Loucy (cell line): ENCODE measurements around the gene MUC5B.

Experiments
- H2AFZ ChIP-seq: fragments of 200-600 bp; sonication (generic); 2 replicates; pipeline ENCODE4 v1.6.0; 2016; ENCODE audit warnings: antibody characterized with exemption, mild to moderate bottlenecking, low read length, moderate library complexity
- H3F3A ChIP-seq: fragments of 200-600 bp; 2 replicates; pipeline ENCODE4 v1.6.0; 2016; ENCODE audit warnings: antibody characterized with exemption, low read depth, mild to moderate bottlenecking
- H3K27me3 ChIP-seq: fragments of 200-600 bp; sonication (generic); 2 replicates; pipeline ENCODE4 v1.6.1; 2014; ENCODE audit warnings: low read length, mild to moderate bottlenecking; ENCODE audit not compliant: insufficient read depth, poor library complexity, severe bottlenecking
- H3K36me3 ChIP-seq: fragments of 200-600 bp; sonication (generic); 2 replicates; pipeline ENCODE4 v1.6.1; 2016; ENCODE audit warnings: low read length; ENCODE audit not compliant: insufficient read depth
- H3K4me1 ChIP-seq: fragments of 200-600 bp; sonication (generic); 2 replicates; pipeline ENCODE4 v1.5.1; 2014; ENCODE audit warnings: low read length, mild to moderate bottlenecking; ENCODE audit not compliant: insufficient read depth, poor library complexity, severe bottlenecking
- H3K4me2 ChIP-seq: fragments of 200-600 bp; sonication (generic); 2 replicates; pipeline ENCODE4 v1.6.0; 2014; ENCODE audit warnings: antibody characterized with exemption, low read length, low read depth, mild to moderate bottlenecking; ENCODE audit not compliant: poor library complexity, severe bottlenecking
- H3K4me3 ChIP-seq: fragments of 200-600 bp; sonication (generic); 2 replicates; pipeline ENCODE4 v1.5.1; 2014; ENCODE audit warnings: low read length, mild to moderate bottlenecking, mixed read lengths; ENCODE audit not compliant: poor library complexity, severe bottlenecking
- H3K79me2 ChIP-seq: fragments of 200-600 bp; sonication (generic); 2 replicates; pipeline ENCODE4 v1.6.1; 2014; ENCODE audit warnings: low read length; ENCODE audit not compliant: insufficient read depth
- H3K9ac ChIP-seq: fragments of 200-600 bp; sonication (generic); 2 replicates; pipeline ENCODE4 v1.6.0; 2014; ENCODE audit warnings: mild to moderate bottlenecking, low read depth, low read length, moderate library complexity; ENCODE audit not compliant: poor library complexity, severe bottlenecking
- H3K9me2 ChIP-seq: fragments of 200-600 bp; sonication (generic); replicated peaks from 2 replicates; pipeline ENCODE4 v1.6.1; 2016; ENCODE audit warnings: low read depth, low read length, mixed read lengths
- H3K9me3 ChIP-seq: fragments of 200-600 bp; sonication (generic); 2 replicates; pipeline ENCODE4 v1.6.1; 2014; ENCODE audit warnings: mild to moderate bottlenecking, antibody characterized with exemption, low read length, low read depth; ENCODE audit not compliant: insufficient read depth
- H4K20me1 ChIP-seq: fragments of 200-600 bp; sonication (generic); 2 replicates; pipeline ENCODE4 v1.6.0; 2014; ENCODE audit warnings: antibody characterized with exemption, low read length, mild to moderate bottlenecking; ENCODE audit not compliant: insufficient read depth, poor library complexity, severe bottlenecking
- CTCF ChIP-seq: fragments of 200-600 bp; sonication (generic); conservative IDR thresholded peaks from 2 replicates; pipeline ENCODE4 v1.5.1; 2014; ENCODE audit warnings: mild to moderate bottlenecking, antibody characterized with exemption, low read length
- EZH2phosphoT487 ChIP-seq: fragments of 200-600 bp; IDR thresholded peaks from 2 replicates; pipeline ENCODE4 v1.6.1; 2018; ENCODE audit warnings: antibody characterized with exemption, mild to moderate bottlenecking, moderate library complexity, borderline replicate concordance

MUC5B gene

DNA sequence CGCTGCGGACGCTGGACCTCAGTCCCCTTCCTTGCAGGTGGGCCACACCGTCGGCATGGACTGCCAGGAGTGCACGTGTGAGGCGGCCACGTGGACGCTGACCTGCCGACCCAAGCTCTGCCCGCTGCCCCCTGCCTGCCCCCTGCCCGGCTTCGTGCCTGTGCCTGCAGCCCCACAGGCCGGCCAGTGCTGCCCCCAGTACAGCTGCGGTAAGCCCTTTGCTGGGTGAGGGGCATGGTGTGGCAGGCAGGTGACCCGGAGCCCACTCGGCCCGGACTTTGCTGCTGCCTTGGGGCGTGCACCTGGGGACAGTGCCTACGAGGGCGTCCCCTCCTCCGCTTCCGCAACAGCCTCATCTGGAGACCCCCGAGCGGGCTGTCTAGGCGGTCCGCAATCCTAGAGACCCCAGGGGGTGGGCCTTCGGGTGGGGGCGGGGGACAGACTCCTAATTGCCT is 25.4 kb upstream of the MUC5B start:
- Histone ChIP-seq H3K36me3 (no peaks in the 10 kb centered on the region), H3K9me2 (no peaks in the 10 kb centered on the region), H4K20me1 (no peaks in the 10 kb centered on the region), H3K79me2 (no peaks in the 10 kb centered on the region), H3K27me3 (no peaks in the 10 kb centered on the region), H3F3A (no peaks in the 10 kb centered on the region), H3K4me2 (no peak overlapping the region), H3K9me3 (peaks cover 6% of the 10 kb centered on the region; the same call in 1 of the 2 replicates), H3K4me1 (no peaks in the 10 kb centered on the region), H2AFZ (no peak overlapping the region), H3K9ac (no peak overlapping the region), H3K4me3 (no peak overlapping the region)
- no peak for TF ChIP-seq CTCF
- TF ChIP-seq EZH2phosphoT487 = no peak

DNA sequence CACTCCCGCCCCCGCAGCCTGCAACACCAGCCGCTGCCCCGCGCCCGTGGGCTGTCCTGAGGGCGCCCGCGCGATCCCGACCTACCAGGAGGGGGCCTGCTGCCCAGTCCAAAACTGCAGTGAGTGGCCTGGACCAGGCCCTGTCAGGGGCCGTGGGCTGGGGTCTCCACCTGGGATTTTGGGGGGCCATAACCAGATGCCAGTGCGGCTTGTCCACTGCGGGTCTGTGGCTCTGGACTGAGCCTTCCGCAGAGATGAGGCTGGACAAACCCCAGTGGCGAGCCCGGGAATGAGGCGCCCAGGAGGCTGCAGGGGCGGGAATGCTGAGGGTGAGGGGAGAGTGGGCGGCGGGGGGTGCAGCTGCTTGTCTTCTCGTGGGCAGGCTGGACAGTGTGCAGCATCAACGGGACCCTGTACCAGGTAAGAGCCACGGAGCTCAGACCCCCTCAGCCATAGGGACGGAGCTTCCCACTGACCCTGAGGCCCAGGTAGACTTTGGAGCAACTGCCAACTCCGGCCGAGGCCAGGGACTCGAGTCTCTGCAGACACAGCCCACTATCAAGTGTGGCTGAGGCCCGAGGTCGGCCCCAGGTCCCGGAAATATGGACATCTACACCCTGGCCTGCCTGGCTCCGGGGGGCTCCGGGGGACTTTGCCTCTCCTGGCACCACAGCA is 24.8 kb upstream of the MUC5B start:
- Histone ChIP-seq H3K27me3 (no peaks in the 10 kb centered on the region), H3K9me2 (no peaks in the 10 kb centered on the region), H3K9me3 (peaks cover 6% of the 10 kb centered on the region; the same call in 1 of the 2 replicates), H3K4me3 (no peak overlapping the region), H3K9ac (no peak overlapping the region), H3K79me2 (no peaks in the 10 kb centered on the region), H4K20me1 (no peaks in the 10 kb centered on the region), H3F3A (no peaks in the 10 kb centered on the region), H3K4me1 (no peaks in the 10 kb centered on the region), H3K36me3 (no peaks in the 10 kb centered on the region), H2AFZ (no peak overlapping the region), H3K4me2 (no peak overlapping the region)
- TF ChIP-seq CTCF (no peak), EZH2phosphoT487 (no peak)

DNA sequence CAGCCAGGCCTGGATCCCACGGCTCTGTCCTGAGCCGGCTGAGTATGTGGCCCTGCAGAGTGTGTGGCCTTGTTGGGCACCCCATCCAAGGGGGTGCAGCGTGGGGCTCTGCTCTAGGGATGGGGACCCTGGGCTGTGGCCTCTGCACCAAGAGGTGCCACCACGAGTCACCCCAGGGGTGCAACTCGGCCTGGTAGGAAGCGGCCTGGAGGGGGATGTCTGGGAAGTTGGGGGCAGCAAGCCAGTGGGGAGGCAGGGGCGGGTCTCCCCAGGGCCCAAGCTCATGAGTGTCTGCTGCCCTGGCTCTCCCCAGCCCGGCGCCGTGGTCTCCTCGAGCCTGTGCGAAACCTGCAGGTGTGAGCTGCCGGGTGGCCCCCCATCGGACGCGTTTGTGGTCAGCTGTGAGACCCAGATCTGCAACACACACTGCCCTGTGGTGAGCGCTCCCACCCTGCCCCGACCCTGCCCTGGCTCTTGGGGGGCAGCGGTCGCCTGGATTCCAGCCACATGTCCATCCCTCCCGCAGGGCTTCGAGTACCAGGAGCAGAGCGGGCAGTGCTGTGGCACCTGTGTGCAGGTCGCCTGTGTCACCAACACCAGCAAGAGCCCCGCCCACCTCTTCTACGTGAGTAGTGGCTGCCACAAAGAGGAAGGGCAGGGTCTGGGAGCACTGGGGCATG is 24.2 kb upstream of the MUC5B start:
- H3F3A ChIP-seq = no peaks in the 10 kb centered on the region
- no peaks in the 10 kb centered on the region for H3K79me2 ChIP-seq
- H3K9me3 ChIP-seq = peaks cover 6% of the 10 kb centered on the region; the same call in 1 of the 2 replicates
- no peak overlapping the region for H3K4me3 ChIP-seq
- H3K9ac ChIP-seq = no peak overlapping the region
- no peaks in the 10 kb centered on the region for H3K36me3 ChIP-seq
- H3K27me3 ChIP-seq = no peaks in the 10 kb centered on the region
- no peak for TF ChIP-seq CTCF
- no peak for TF ChIP-seq EZH2phosphoT487
- H2AFZ ChIP-seq = no peak overlapping the region
- no peaks in the 10 kb centered on the region for H4K20me1 ChIP-seq
- no peaks in the 10 kb centered on the region for H3K4me1 ChIP-seq
- no peaks in the 10 kb centered on the region for H3K9me2 ChIP-seq
- no peak overlapping the region for H3K4me2 ChIP-seq
